Measurements from ENCODE around the gene SLC45A1. TPM values are rescaled to one million over a fixed set of nuclear protein-coding genes. Genes with fewer than 3 reads are reported as not detected.

Gene SLC45A1
- total and polyA plus RNA-seq, 2 donors: 1.6 to 9.1 TPM

GRCh38 chr1:8318436-8318835 is 522 bp downstream of the SLC45A1 start:
- H3K36me3 ChIP-seq (ENCODE audit: insufficient read depth): no peaks in the 10 kb centered on the region
- H3K4me1 ChIP-seq (ENCODE audit: insufficient read depth): no peaks in the 10 kb centered on the region
- no peak overlapping the region for H3K27ac ChIP-seq (ENCODE audit: low read depth)
- WGBS: 28% methylated on average over 18 of the region's 18 CpGs
- no peak for DNase-seq (ENCODE audit: extremely low spot score)
- peak overlapping the region; percentile 59 for H3K4me3 ChIP-seq (ENCODE audit: low read depth, low read length)

GRCh38 chr1:8321612-8322011 is 3.7 kb downstream of the SLC45A1 start:
- Histone ChIP-seq H3K4me3 (ENCODE audit: low read depth, low read length) (no peak overlapping the region), H3K4me1 (ENCODE audit: insufficient read depth) (no peaks in the 10 kb centered on the region), H3K36me3 (ENCODE audit: insufficient read depth) (no peaks in the 10 kb centered on the region), H3K27ac (ENCODE audit: low read depth) (no peak overlapping the region)
- DNase-seq (ENCODE audit: extremely low spot score): no peak
- WGBS: 93% methylated on average over 3 of the region's 3 CpGs

GRCh38 chr1:8323706-8324105 is 5.8 kb downstream of the SLC45A1 start:
- WGBS: 79% methylated on average over 11 of the region's 11 CpGs
- no peak overlapping the region for H3K4me3 ChIP-seq (ENCODE audit: low read depth, low read length)
- no peak for DNase-seq (ENCODE audit: extremely low spot score)
- no peaks in the 10 kb centered on the region for H3K4me1 ChIP-seq (ENCODE audit: insufficient read depth)
- no peak overlapping the region for H3K27ac ChIP-seq (ENCODE audit: low read depth)
- H3K36me3 ChIP-seq (ENCODE audit: insufficient read depth): no peaks in the 10 kb centered on the region

GRCh38 chr1:8324176-8324810 is 6.4 kb downstream of the SLC45A1 start:
- WGBS: 86% methylated on average over 32 of the region's 32 CpGs
- DNase-seq (ENCODE audit: extremely low spot score): no peak
- no peaks in the 10 kb centered on the region for H3K4me1 ChIP-seq (ENCODE audit: insufficient read depth)
- H3K36me3 ChIP-seq (ENCODE audit: insufficient read depth): no peaks in the 10 kb centered on the region
- H3K4me3 ChIP-seq (ENCODE audit: low read depth, low read length): no peak overlapping the region
- no peak overlapping the region for H3K27ac ChIP-seq (ENCODE audit: low read depth)

- H3K36me3 ChIP-seq (ENCODE audit: insufficient read depth): no peaks in the 10 kb centered on the region
- WGBS: 93% methylated on average over 21 of the region's 21 CpGs
- H3K4me1 ChIP-seq (ENCODE audit: insufficient read depth): no peaks in the 10 kb centered on the region
- no peak overlapping the region for H3K4me3 ChIP-seq (ENCODE audit: low read depth, low read length)
- no peak for DNase-seq (ENCODE audit: extremely low spot score)
- no peak overlapping the region for H3K27ac ChIP-seq (ENCODE audit: low read depth)
These were observed 7.9 kb downstream of the SLC45A1 start for GRCh38 chr1:8325771-8326170.

- Histone ChIP-seq H3K27ac (ENCODE audit: low read depth) (no peak overlapping the region), H3K36me3 (ENCODE audit: insufficient read depth) (no peaks in the 10 kb centered on the region), H3K4me1 (ENCODE audit: insufficient read depth) (no peaks in the 10 kb centered on the region), H3K4me3 (ENCODE audit: low read depth, low read length) (no peak overlapping the region)
- no peak for DNase-seq (ENCODE audit: extremely low spot score)
- 91% methylated on average over 13 of the region's 13 CpGs for WGBS
These were observed 8.4 kb downstream of the SLC45A1 start for GRCh38 chr1:8326265-8326664.

GRCh38 chr1:8328271-8328670 is 10.4 kb downstream of the SLC45A1 start:
- Histone ChIP-seq H3K27ac (ENCODE audit: low read depth) (no peak overlapping the region), H3K4me3 (ENCODE audit: low read depth, low read length) (no peak overlapping the region), H3K36me3 (ENCODE audit: insufficient read depth) (no peaks in the 10 kb centered on the region), H3K4me1 (ENCODE audit: insufficient read depth) (no peaks in the 10 kb centered on the region)
- 96% methylated on average over 18 of the region's 18 CpGs for WGBS
- DNase-seq (ENCODE audit: extremely low spot score): no peak

- 83% methylated on average over 12 of the region's 12 CpGs for WGBS
- Histone ChIP-seq H3K36me3 (ENCODE audit: insufficient read depth) (no peaks in the 10 kb centered on the region), H3K4me3 (ENCODE audit: low read depth, low read length) (no peak overlapping the region), H3K4me1 (ENCODE audit: insufficient read depth) (no peaks in the 10 kb centered on the region), H3K27ac (ENCODE audit: low read depth) (no peak overlapping the region)
- DNase-seq (ENCODE audit: extremely low spot score): no peak
These were observed 11.5 kb downstream of the SLC45A1 start for GRCh38 chr1:8329439-8329838.

- Histone ChIP-seq H3K4me1 (ENCODE audit: insufficient read depth) (no peaks in the 10 kb centered on the region), H3K4me3 (ENCODE audit: low read depth, low read length) (no peak overlapping the region), H3K36me3 (ENCODE audit: insufficient read depth) (no peaks in the 10 kb centered on the region), H3K27ac (ENCODE audit: low read depth) (no peak overlapping the region)
- WGBS: 90% methylated on average over 14 of the region's 14 CpGs
- DNase-seq (ENCODE audit: extremely low spot score): no peak
These were observed 11.9 kb downstream of the SLC45A1 start for GRCh38 chr1:8329858-8330257.

- no peaks in the 10 kb centered on the region for H3K36me3 ChIP-seq (ENCODE audit: insufficient read depth)
- H3K4me3 ChIP-seq (ENCODE audit: low read depth, low read length): no peak overlapping the region
- no peak overlapping the region for H3K27ac ChIP-seq (ENCODE audit: low read depth)
- DNase-seq (ENCODE audit: extremely low spot score): no peak
- H3K4me1 ChIP-seq (ENCODE audit: insufficient read depth): no peaks in the 10 kb centered on the region
- WGBS: 95% methylated on average over 47 of the region's 47 CpGs
These were observed 12.6 kb downstream of the SLC45A1 start for GRCh38 chr1:8330271-8331125.

- no peak overlapping the region for H3K27ac ChIP-seq (ENCODE audit: low read depth)
- H3K4me1 ChIP-seq (ENCODE audit: insufficient read depth): no peaks in the 10 kb centered on the region
- H3K4me3 ChIP-seq (ENCODE audit: low read depth, low read length): no peak overlapping the region
- no peaks in the 10 kb centered on the region for H3K36me3 ChIP-seq (ENCODE audit: insufficient read depth)
- DNase-seq (ENCODE audit: extremely low spot score): no peak
- WGBS: 93% methylated on average over 16 of the region's 16 CpGs
These were observed 14.9 kb downstream of the SLC45A1 start for GRCh38 chr1:8332806-8333205.

- Histone ChIP-seq H3K4me3 (ENCODE audit: low read depth, low read length) (no peak overlapping the region), H3K4me1 (ENCODE audit: insufficient read depth) (no peaks in the 10 kb centered on the region), H3K27ac (ENCODE audit: low read depth) (no peak overlapping the region), H3K36me3 (ENCODE audit: insufficient read depth) (no peaks in the 10 kb centered on the region)
- DNase-seq (ENCODE audit: extremely low spot score): no peak
- WGBS: 91% methylated on average over 16 of the region's 16 CpGs
These were observed 15.5 kb downstream of the SLC45A1 start for GRCh38 chr1:8333246-8333987.

GRCh38 chr1:8334106-8334851 is 16.4 kb downstream of the SLC45A1 start:
- no peak for DNase-seq (ENCODE audit: extremely low spot score)
- Histone ChIP-seq H3K4me3 (ENCODE audit: low read depth, low read length) (no peak overlapping the region), H3K36me3 (ENCODE audit: insufficient read depth) (no peaks in the 10 kb centered on the region), H3K27ac (ENCODE audit: low read depth) (no peak overlapping the region), H3K4me1 (ENCODE audit: insufficient read depth) (no peaks in the 10 kb centered on the region)
- WGBS: 94% methylated on average over 24 of the region's 24 CpGs

Data from urinary bladder (tissue), 4 donors.